KOPT-K1 (cell line): ENCODE data around the gene ABHD14A.

Experiments
- H3K27ac ChIP-seq: fragments of 200-600 bp; sonication (generic); 2 replicates; pipeline ENCODE4 v1.5.1; 2016; ENCODE audit warnings: antibody characterized with exemption, mild to moderate bottlenecking, low read depth, low read length; ENCODE audit not compliant: poor library complexity, severe bottlenecking
- H3K36me3 ChIP-seq: fragments of 200-600 bp; sonication (generic); 2 replicates; pipeline ENCODE4 v1.5.1; 2017; ENCODE audit warnings: antibody characterized with exemption, mild to moderate bottlenecking, low read length, moderate library complexity; ENCODE audit not compliant: insufficient read depth
- H3K9me3 ChIP-seq: fragments of 200-600 bp; sonication (generic); 2 replicates; pipeline ENCODE4 v1.5.1; 2017; ENCODE audit warnings: antibody characterized with exemption, low read length, mild to moderate bottlenecking; ENCODE audit not compliant: insufficient read depth, poor library complexity, severe bottlenecking

ABHD14A gene

DNA sequence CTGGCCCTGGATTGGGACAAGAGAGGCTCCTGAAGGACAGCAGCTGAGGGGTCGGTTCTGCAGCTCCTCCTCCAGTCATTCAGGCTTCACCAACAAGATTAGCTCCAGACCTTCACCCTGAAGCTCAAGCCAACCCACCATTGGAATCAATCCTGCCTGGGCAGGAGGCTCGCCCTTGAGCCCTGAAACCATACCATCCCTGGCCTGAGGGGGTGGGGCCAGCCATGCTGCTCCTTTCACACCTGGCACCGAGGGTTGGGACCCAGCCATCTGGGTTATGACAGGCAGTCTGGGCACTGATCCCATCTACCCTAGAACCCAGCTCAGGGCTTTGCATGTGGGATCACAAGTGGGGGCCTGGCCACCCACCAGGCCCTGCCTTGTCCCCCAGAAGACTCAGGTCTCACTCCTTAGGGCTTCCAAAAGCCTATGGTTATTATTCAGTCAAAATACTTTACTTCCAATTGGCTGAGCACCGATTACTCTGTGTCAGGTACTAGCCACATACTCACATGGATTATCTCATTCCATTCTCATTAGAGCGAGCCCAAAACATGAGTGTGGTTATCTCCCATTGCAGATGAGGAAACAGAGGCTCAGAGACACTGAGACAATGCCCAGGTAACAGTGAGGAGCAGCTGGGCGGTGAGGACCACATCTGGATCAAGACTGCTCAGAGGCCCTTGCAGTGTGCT lies 4.1 kb upstream of the ABHD14A start:
- H3K27ac ChIP-seq, result no peak overlapping the region

GRCh38 chr3:51971350-51971749 lies 3.5 kb upstream of the ABHD14A start:
- no peaks in the 10 kb centered on the region for H3K36me3 ChIP-seq
- H3K9me3 ChIP-seq, result no peaks in the 10 kb centered on the region
- H3K27ac ChIP-seq, result no peak overlapping the region

More for the DNA sequence above, 4.1 kb upstream of the ABHD14A start:
- no peaks in the 10 kb centered on the region for H3K36me3 ChIP-seq
- no peaks in the 10 kb centered on the region for H3K9me3 ChIP-seq

- H3K9me3 ChIP-seq, result no peaks in the 10 kb centered on the region
- peak overlapping the region; percentile 76 for H3K27ac ChIP-seq
- H3K36me3 ChIP-seq, result no peaks in the 10 kb centered on the region
These were observed 444 bp upstream of the ABHD14A start for GRCh38 chr3:51974277-51974962.

- H3K36me3 ChIP-seq, result no peaks in the 10 kb centered on the region
- H3K9me3 ChIP-seq, result no peaks in the 10 kb centered on the region
- no peak overlapping the region for H3K27ac ChIP-seq
These were observed 1.1 kb downstream of the ABHD14A start for GRCh38 chr3:51975852-51976549.

- Histone ChIP-seq H3K27ac (no peak overlapping the region), H3K9me3 (no peaks in the 10 kb centered on the region), H3K36me3 (no peaks in the 10 kb centered on the region)
These were observed 2.7 kb downstream of the ABHD14A start for GRCh38 chr3:51977446-51978142.

DNA sequence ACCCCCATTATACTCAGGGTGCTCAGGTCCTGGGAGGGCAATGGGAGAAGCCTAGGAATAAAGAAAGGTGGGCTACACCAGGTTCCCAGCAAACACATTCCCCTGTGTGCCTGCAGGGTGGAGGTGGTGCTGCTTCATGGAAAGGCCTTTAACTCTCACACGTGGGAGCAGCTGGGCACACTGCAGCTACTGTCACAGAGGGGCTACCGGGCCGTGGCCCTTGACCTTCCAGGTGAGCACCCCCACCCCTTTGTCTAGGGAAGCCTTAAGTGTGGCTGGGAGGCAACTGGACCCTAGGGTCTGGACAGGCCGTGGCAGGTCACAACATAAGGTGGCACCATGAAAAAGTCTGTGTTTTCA lies 3.3 kb downstream of the ABHD14A start:
- Histone ChIP-seq H3K36me3 (no peaks in the 10 kb centered on the region), H3K27ac (no peak overlapping the region), H3K9me3 (no peaks in the 10 kb centered on the region)

- H3K27ac ChIP-seq, result no peak overlapping the region
- no peaks in the 10 kb centered on the region for H3K9me3 ChIP-seq
- H3K36me3 ChIP-seq, result no peaks in the 10 kb centered on the region
These were observed 5.4 kb downstream of the ABHD14A start for GRCh38 chr3:51980253-51980652.

DNA sequence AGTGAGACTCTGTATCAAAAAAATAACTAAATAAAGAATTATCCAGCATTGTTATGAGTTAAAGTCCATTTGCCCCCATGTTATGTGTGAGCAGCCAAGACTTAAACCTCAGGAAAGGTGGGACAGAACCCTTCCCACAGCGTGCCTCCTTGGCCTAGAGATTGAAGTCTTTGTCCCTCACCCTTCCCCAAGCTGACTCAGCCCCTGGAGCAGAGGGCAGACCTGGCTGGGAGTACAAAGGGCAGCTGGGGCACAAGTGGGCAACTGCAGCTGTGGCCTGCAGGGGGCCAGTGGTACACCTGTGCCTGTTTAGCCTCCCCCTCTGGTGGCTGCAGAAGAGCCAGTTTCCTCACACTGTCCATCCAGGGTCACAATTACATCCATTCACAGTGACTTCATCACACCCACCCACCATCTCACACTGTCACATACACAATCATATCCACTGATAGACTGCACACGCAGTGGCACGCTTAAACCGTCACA lies 7.5 kb downstream of the ABHD14A start:
- Histone ChIP-seq H3K9me3 (no peaks in the 10 kb centered on the region), H3K36me3 (no peaks in the 10 kb centered on the region), H3K27ac (peak overlapping the region; percentile 63)

DNA sequence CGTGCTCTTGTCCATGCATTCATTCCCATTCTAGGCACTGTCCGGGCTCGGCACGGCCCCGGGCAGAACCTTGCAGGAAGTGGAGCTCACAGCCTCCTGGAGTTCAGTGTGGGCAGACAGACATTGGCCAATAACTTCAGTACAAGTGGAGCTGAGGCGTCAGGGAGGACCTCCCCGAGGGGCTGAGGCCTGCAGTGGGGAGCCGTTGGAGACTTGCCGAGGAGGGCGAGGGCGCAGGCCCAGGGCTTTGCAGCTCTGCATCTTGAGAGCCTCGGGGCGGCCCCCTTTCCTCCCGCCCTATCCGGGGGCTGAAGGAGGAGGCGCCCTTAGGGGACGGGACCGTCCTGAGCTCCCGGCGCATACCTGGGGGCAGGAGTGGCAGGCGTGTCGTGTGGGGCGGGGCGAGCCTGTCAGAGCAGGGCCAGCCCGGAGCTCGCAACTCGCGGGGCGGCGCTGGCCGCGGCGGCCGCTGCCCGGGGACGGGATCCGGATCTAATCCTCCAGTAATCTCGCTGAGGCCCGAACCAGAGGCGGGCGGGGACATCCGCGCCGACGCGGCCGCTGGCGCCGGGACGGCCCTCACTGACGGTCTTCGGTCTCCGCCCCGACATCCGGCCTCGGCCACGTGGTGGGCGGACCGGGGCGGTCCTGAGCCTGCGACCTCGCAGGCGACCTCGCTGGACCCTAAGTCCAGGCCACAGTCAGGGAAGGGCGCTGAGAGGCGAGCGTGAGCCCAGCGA lies 8.1 kb downstream of the ABHD14A start, which contains the start of gene ACY1:
TSS of gene ACY1 (plus strand) at position 698 of the 740 bp plus-strand sequence. CDS start 530 bp downstream, outside the sequence.
- Histone ChIP-seq H3K27ac (peak within 1 kb of the TSS; percentile 63), H3K36me3 (no peaks in the 10 kb centered on the region), H3K9me3 (no peaks in the 10 kb centered on the region)

DNA sequence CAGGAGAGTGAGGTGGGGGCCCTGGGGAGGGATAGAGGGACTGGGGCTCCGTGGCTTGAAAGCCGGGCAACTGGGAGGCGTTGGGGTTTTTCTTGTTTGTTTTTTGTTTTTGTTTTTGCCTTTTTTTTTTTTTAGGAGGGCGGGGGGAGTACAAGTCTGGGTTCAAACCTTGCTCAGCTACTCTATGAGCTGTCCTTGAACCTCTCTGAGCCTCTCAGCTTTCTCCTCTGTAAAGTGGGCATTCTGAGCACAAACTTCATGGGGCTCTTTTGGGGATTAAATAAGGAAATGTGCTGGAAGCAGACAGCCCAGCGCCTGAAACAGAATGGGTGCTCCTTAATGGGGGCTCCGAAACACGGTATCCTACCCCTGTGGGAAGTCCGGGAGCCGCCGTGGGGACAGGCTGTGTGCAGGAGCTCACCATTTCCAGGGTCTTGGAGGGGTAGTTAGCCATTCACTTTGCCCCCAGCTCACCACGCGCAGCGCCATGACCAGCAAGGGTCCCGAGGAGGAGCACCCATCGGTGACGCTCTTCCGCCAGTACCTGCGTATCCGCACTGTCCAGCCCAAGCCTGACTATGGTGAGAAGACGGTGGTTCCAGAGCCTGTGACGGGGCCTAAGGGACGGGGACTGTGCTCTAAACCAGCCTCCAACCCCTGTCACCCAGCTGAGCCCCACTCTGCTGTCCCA lies 8.9 kb downstream of the ABHD14A start:
- Histone ChIP-seq H3K27ac (peak overlapping the region; percentile 63), H3K9me3 (no peaks in the 10 kb centered on the region), H3K36me3 (no peaks in the 10 kb centered on the region)

DNA sequence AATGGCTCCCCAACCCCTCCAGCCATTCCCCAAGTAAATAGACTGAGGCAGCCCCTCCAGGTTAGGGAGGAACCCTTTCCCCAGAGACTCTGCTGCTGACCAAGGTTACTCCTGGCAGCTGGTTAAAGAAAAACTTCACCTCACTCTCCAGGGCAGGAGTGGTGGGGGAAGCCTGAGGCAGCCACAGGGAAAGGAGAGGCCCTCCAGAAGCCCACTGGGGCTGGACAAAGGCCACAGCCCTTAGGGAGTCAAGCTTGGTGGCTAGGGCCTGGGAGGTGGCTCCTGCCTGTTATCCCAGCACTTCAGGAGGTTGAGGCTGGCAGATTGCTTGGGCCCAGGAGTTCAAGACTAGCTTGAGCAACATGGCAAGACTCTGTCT lies 9.4 kb downstream of the ABHD14A start:
- H3K27ac ChIP-seq, result no peak overlapping the region
- H3K9me3 ChIP-seq, result no peaks in the 10 kb centered on the region
- H3K36me3 ChIP-seq, result no peaks in the 10 kb centered on the region

DNA sequence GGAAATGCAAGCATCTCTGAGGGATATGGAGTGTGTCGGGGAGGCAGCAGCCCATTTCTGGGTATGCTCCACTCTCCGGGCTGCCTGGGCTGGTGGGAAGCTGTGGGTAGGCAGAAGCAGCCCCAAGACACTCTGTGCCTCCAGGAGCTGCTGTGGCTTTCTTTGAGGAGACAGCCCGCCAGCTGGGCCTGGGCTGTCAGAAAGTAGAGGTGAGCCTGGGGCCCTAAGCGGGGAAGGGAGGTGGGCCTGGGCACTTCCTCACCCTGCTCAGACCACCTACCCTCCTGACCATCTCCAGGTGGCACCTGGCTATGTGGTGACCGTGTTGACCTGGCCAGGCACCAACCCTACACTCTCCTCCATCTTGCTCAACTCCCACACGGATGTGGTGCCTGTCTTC lies 10.2 kb downstream of the ABHD14A start:
- H3K36me3 ChIP-seq, result no peaks in the 10 kb centered on the region
- H3K27ac ChIP-seq, result no peak overlapping the region
- H3K9me3 ChIP-seq, result no peaks in the 10 kb centered on the region

- Histone ChIP-seq H3K9me3 (no peaks in the 10 kb centered on the region), H3K27ac (no peak overlapping the region), H3K36me3 (peaks cover 1% of the 10 kb centered on the region)
These were observed 11.4 kb downstream of the ABHD14A start for GRCh38 chr3:51986010-51986947.
